D341Med (cell line): ENCODE measurements around the gene ASMTL.

Experiments
- DNase-seq: peaks from one replicate; pipeline ENCODE4 v3.0.0; 2012; ENCODE audit warnings: low spot score

Gene ASMTL

GRCh38 chrX:1403228-1403627, 49.5 kb downstream of the ASMTL start:
- DNase-seq, result no peak

- DNase-seq, result peak; percentile 21
Observed at GRCh38 chrX:1401611-1402430, 50.9 kb downstream of the ASMTL start.

- DNase-seq, result peak; percentile 12
Observed at GRCh38 chrX:1400742-1401471, 51.8 kb downstream of the ASMTL start.

- DNase-seq, result peak; percentile 17
Observed at GRCh38 chrX:1400049-1400448, 52.7 kb downstream of the ASMTL start.

- DNase-seq, result peak; percentile 17
Observed at GRCh38 chrX:1398431-1399340, 54.0 kb downstream of the ASMTL start.

- peak; percentile 11 for DNase-seq
Observed at GRCh38 chrX:1397441-1398270, 55.1 kb downstream of the ASMTL start.

- DNase-seq, result no peak
Observed at GRCh38 chrX:1397001-1397400, 55.7 kb downstream of the ASMTL start.

- DNase-seq, result no peak
Observed at GRCh38 chrX:1395646-1396216, 57.0 kb downstream of the ASMTL start.

GRCh38 chrX:1394731-1395501, 57.8 kb downstream of the ASMTL start:
- DNase-seq, result no peak

- no peak for DNase-seq
Observed at GRCh38 chrX:1393871-1394615, 58.7 kb downstream of the ASMTL start.

GRCh38 chrX:1392376-1393068, 60.2 kb downstream of the ASMTL start:
- peak; percentile 79 for DNase-seq

- peak; percentile 99 for DNase-seq
Observed at GRCh38 chrX:1391707-1392375, 60.9 kb downstream of the ASMTL start, which contains the start of gene SLC25A6. SLC25A6 (minus strand) TSS chrX:1392113; CDS start chrX:1392009, 104 bp downstream.

- peak; percentile 98 for DNase-seq
Observed at GRCh38 chrX:1391370-1391706, 61.4 kb downstream of the ASMTL start.

GRCh38 chrX:1390621-1391369, 61.9 kb downstream of the ASMTL start:
- DNase-seq, result peak; percentile 24

- no peak for DNase-seq
Observed at GRCh38 chrX:1389993-1390285, 62.8 kb downstream of the ASMTL start.

- DNase-seq, result no peak
Observed at GRCh38 chrX:1389181-1389992, 63.3 kb downstream of the ASMTL start.

- DNase-seq, result no peak
Observed at GRCh38 chrX:1388651-1389050, 64.1 kb downstream of the ASMTL start.
